Stomach (tissue), 9 donors: ENCODE results near the gene MAST4. TPM values are rescaled to one million over a fixed set of nuclear protein-coding genes. Genes with fewer than 3 reads are reported as not detected.

Experiments
- DNase-seq, 2 donors: peaks; one replicate each; pipeline versions ENCODE4 v3.0.0 to v3.0.0-alpha.2; 2013 to 2019
- H3K27ac ChIP-seq, 5 donors: fragments of 200-600 bp in 4 of 5; sonication (generic) in 4 of 5; one replicate each; pipeline ENCODE4 v1.5.1; 2013 to 2019; ENCODE audit warnings: mild to moderate bottlenecking in 1 of 5, moderate library complexity in 1 of 5
- H3K27me3 ChIP-seq, 3 donors: fragments of 200-600 bp; sonication (generic); one replicate each; pipeline ENCODE4 v1.5.1; 2017 to 2019; ENCODE audit warnings: mixed run types in 1 of 3
- H3K36me3 ChIP-seq, 4 donors: fragments of 200-600 bp; sonication (generic); 1 replicate in 3 of 4; 2 replicates in 1 of 4; pipeline ENCODE4 v1.5.1; 2016 to 2019
- H3K4me1 ChIP-seq, 4 donors: fragments of 200-600 bp; sonication (generic); one replicate each; pipeline ENCODE4 v1.5.1; 2016 to 2019
- H3K4me3 ChIP-seq, 4 donors: fragments of 200-600 bp; sonication (generic) in 3 of 4; one replicate each; pipeline ENCODE4 v1.5.1; 2016 to 2019; ENCODE audit warnings: mild to moderate bottlenecking in 1 of 4
- H3K9me3 ChIP-seq, 4 donors: fragments of 200-600 bp; sonication (generic); one replicate each; pipeline ENCODE4 v1.5.1; 2016 to 2019
- CTCF ChIP-seq, 7 experiments: fragments of 450-650 bp in 4 of 7; fragments of 200-600 bp in 3 of 7; sonication (generic) in 3 of 7; IDR thresholded peaks; one replicate each; pipeline ENCODE4 v1.5.1; 2016 to 2019; ENCODE audit warnings: antibody characterized with exemption in 7 of 7, control low read depth in 2 of 7, mild to moderate bottlenecking in 1 of 7
- EP300 ChIP-seq: sonication (generic); formaldehyde crosslinking; IDR thresholded peaks from one replicate; pipeline ENCODE4 v1.6.1; 2017; ENCODE audit warnings: antibody characterized with exemption
- POLR2A ChIP-seq, 4 donors: fragments of 450-650 bp; IDR thresholded peaks; one replicate each; pipeline ENCODE4 v1.6.1; 2016; ENCODE audit warnings: antibody characterized with exemption in 4 of 4, control low read depth in 2 of 4, mild to moderate bottlenecking in 1 of 4, moderate library complexity in 1 of 4
- POLR2AphosphoS5 ChIP-seq, 3 donors: sonication (generic); formaldehyde crosslinking; IDR thresholded peaks; one replicate each; pipeline ENCODE4 v1.6.1; 2016; ENCODE audit warnings: antibody characterized with exemption in 3 of 3
- WGBS, 5 donors: extraction: QIAGEN DNeasy Blood & Tissue Kit in 3 of 5; methylation state at CpG; one replicate each; pipeline versions ENCODE4 v1.1.5 to v1.1.7; 2013 to 2018; 5-methylcytosine and 5-hydroxymethylcytosine counted together
- intact Hi-C: fragments of 100-400 bp; cut with DNase I; formaldehyde crosslinking; loops from one replicate; pipeline ENCODE4 v1.15.1; 2023; ENCODE audit warnings: low total_unique reads
- polyA plus RNA-seq, 3 donors: library from polyadenylated mRNA; stranded (reverse); fragments of 200-250 nt; gene quantifications; one replicate each; pipeline ENCODE4 v1.2.3, GENCODE V29; 2013
- total RNA-seq, 5 donors: library from RNA; depleted of rRNA; stranded (reverse); fragments of >200 nt; gene quantifications; one replicate each; pipeline versions ENCODE4 v1.1.0 to v1.2.3, GENCODE V29; 2014 to 2016
- donor health status: healthy with polysubstance abuse.
- donor health status: Bipolar disorder and iron deficiency.
- donor health status: healthy.

The MAST4 gene
- total and polyA plus RNA-seq, 8 donors = 1.5 to 52.5 (median 32.1) TPM

GRCh38 chr5:66860199-66860975, 264.2 kb downstream of the MAST4 start:
- Histone ChIP-seq H3K36me3 (no peaks in the 10 kb centered on the region), H3K4me1 (peaks cover 0 to 4% (median 0%) of the 10 kb centered on the region in 4 donors), H3K4me3 (no peak overlapping the region), H3K27ac (no peak overlapping the region), H3K27me3 (peaks cover 0 to 7% (median 0%) of the 10 kb centered on the region in 3 donors), H3K9me3 (no peaks in the 10 kb centered on the region)
- TF ChIP-seq POLR2A (IDR thresholded peaks at IDR 0.05) = no peak
- no peak for TF ChIP-seq POLR2AphosphoS5 (IDR thresholded peaks at IDR 0.05)
- no peak for TF ChIP-seq CTCF (IDR thresholded peaks at IDR 0.05)
- peak in 1 of 2 donors; percentile 50 for DNase-seq
- intact Hi-C loops = no loop called here
- 26 to 38% (median 32%) methylated on average over 7 of the region's 7 CpGs for WGBS, 5 donors

DNA sequence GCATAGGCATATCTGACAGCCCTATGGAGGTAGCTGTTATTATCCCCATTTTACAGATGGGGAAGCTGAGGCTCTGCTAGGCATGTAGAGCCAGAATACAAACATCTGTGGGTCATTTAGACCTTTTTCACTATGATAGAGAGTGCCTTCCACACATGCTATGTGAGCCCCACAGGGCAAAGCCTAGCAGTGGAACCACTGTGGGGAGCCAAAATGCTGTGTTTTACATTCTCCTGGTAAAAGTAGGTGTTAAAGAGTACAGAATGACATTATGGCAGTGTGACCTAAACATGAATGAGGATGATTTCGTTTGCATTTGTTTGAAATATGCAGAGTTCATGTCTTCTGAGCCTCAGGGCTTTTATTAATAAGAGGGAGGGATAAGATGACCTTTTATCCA, 265.2 kb downstream of the MAST4 start:
- intact Hi-C loops = no loop called here
- peaks cover 0 to 4% (median 0%) of the 10 kb centered on the region in 4 donors for H3K4me1 ChIP-seq
- no peak overlapping the region for H3K4me3 ChIP-seq
- H3K27me3 ChIP-seq = peaks cover 0 to 7% (median 0%) of the 10 kb centered on the region in 3 donors
- peak in 1 of 2 donors; percentile 38 for DNase-seq
- no peaks in the 10 kb centered on the region for H3K9me3 ChIP-seq
- no peaks in the 10 kb centered on the region for H3K36me3 ChIP-seq
- WGBS, 5 donors = 40 to 70% (median 56%) methylated on average over 1 of the region's 1 CpG
- no peak overlapping the region for H3K27ac ChIP-seq
- TF ChIP-seq POLR2A (IDR thresholded peaks at IDR 0.05) = no peak
- no peak for TF ChIP-seq POLR2AphosphoS5 (IDR thresholded peaks at IDR 0.05)
- TF ChIP-seq EP300 = no peak
- no peak for TF ChIP-seq CTCF (IDR thresholded peaks at IDR 0.05)

DNA sequence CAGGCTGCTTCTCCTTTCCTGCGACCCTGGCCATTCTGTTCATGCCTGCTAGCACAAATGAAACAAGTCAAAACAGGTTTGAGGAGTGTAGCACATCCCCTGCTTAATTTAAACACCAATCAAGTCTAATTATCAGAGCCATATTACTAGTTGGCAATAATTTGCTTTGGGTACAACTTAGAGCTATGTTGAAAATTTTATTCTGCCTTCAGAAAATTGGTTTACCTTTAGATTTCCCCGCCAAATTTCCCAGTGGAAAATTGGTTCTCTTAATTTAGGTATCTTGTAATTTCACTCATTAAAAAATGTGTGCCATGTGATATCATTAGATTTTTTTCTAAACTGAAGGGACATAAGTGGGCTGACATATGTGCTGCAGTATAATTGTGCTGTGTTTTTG, 265.8 kb downstream of the MAST4 start:
- peaks cover 0 to 4% (median 0%) of the 10 kb centered on the region in 4 donors for H3K4me1 ChIP-seq
- no peaks in the 10 kb centered on the region for H3K9me3 ChIP-seq
- intact Hi-C loops = no loop called here

More for the DNA sequence above, 265.8 kb downstream of the MAST4 start:
- Histone ChIP-seq H3K27ac (no peak overlapping the region), H3K4me3 (no peak overlapping the region), H3K36me3 (no peaks in the 10 kb centered on the region), H3K27me3 (peaks cover 0 to 7% (median 0%) of the 10 kb centered on the region in 3 donors)
- TF ChIP-seq EP300 (no peak), POLR2AphosphoS5 (IDR thresholded peaks at IDR 0.05) (no peak), POLR2A (IDR thresholded peaks at IDR 0.05) (no peak), CTCF (IDR thresholded peaks at IDR 0.05) (no peak)
- WGBS, 5 donors = 69 to 94% (median 92%) methylated on average over 2 of the region's 2 CpGs
- DNase-seq = no peak
